ENCODE measurements around the gene PNPLA6.

The PNPLA6 gene

GRCh38 chr19:7505682-7506384 lies 29.7 kb upstream of the PNPLA6 start:
- FAIRE-seq (no peak), DNase-seq (ENCODE audit: insufficient read length, low spot score) (no peak)
- no peak for TF ChIP-seq CTCF (IDR thresholded peaks at IDR 0.05; ENCODE audit: insufficient read depth, missing control alignments)

GRCh38 chr19:7506385-7507328 lies 28.9 kb upstream of the PNPLA6 start:
- DNase-seq (ENCODE audit: insufficient read length, low spot score) (no peak), FAIRE-seq (no peak)
- TF ChIP-seq CTCF (IDR thresholded peaks at IDR 0.05; ENCODE audit: insufficient read depth, missing control alignments), result no peak

- no peak for TF ChIP-seq CTCF (IDR thresholded peaks at IDR 0.05; ENCODE audit: insufficient read depth, missing control alignments)
- no peak for FAIRE-seq
- DNase-seq (ENCODE audit: insufficient read length, low spot score), result no peak
Observed at GRCh38 chr19:7507884-7508283, 27.6 kb upstream of the PNPLA6 start.

- no peak for FAIRE-seq
- DNase-seq (ENCODE audit: insufficient read length, low spot score), result no peak
- no peak for TF ChIP-seq CTCF (IDR thresholded peaks at IDR 0.05; ENCODE audit: insufficient read depth, missing control alignments)
Observed at GRCh38 chr19:7509625-7510024, 25.9 kb upstream of the PNPLA6 start.

- no peak for TF ChIP-seq CTCF (IDR thresholded peaks at IDR 0.05; ENCODE audit: insufficient read depth, missing control alignments)
- peak; percentile 94 for FAIRE-seq
- DNase-seq (ENCODE audit: insufficient read length, low spot score), result no peak
Observed at GRCh38 chr19:7512400-7512851, 23.1 kb upstream of the PNPLA6 start.

GRCh38 chr19:7513809-7514642 lies 21.5 kb upstream of the PNPLA6 start:
- DNase-seq (ENCODE audit: insufficient read length, low spot score), result no peak
- TF ChIP-seq CTCF (IDR thresholded peaks at IDR 0.05; ENCODE audit: insufficient read depth, missing control alignments), result no peak
- FAIRE-seq, result peak; percentile 90
